ENCODE results near the gene VIPR2. TPM values are rescaled to one million over a fixed set of nuclear protein-coding genes. Genes with fewer than 3 reads are reported as not detected.
"Not testable (repeated sequence)": the region's sequence is repeated elsewhere in the genome, so short reads cannot be mapped to it uniquely, and the experiment has no call there.

The VIPR2 gene
- total and polyA plus RNA-seq, 2 experiments from 2014 or later, result 1.3 to 2.7 TPM

- H3K27ac Mint-ChIP-seq, result no peak overlapping the region
- TF ChIP-seq CREB1 (CRISPR knock-in tag; IDR thresholded peaks at IDR 0.05; ENCODE audit: low read depth) (no peak), POLR2AphosphoS5 (IDR thresholded peaks at IDR 0.05; ENCODE audit: low read depth) (no peak), EZH2phosphoT487 (IDR thresholded peaks at IDR 0.05; ENCODE audit: unreplicated experiment) (no peak), JUNB (IDR thresholded peaks at IDR 0.05; ENCODE audit: unreplicated experiment) (no peak), NANOG (IDR thresholded peaks at IDR 0.05; ENCODE audit: borderline replicate concordance) (no peak), REST (IDR thresholded peaks at IDR 0.05; ENCODE audit: unreplicated experiment) (no peak), STAT1 (IDR thresholded peaks at IDR 0.05; ENCODE audit: unreplicated experiment) (no peak)
- TF ChIP-seq, protein P1, sequence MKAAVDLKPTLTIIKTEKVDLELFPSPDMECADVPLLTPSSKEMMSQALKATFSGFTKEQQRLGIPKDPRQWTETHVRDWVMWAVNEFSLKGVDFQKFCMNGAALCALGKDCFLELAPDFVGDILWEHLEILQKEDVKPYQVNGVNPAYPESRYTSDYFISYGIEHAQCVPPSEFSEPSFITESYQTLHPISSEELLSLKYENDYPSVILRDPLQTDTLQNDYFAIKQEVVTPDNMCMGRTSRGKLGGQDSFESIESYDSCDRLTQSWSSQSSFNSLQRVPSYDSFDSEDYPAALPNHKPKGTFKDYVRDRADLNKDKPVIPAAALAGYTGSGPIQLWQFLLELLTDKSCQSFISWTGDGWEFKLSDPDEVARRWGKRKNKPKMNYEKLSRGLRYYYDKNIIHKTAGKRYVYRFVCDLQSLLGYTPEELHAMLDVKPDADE (IDR thresholded peaks at IDR 0.05), result no peak
Measured at GRCh38 chr7:159166530-159166929, 21.9 kb upstream of the VIPR2 start.

GRCh38 chr7:159165352-159165751 is 20.7 kb upstream of the VIPR2 start:
- Histone ChIP-seq H4K20me1 (replicated peaks; ENCODE audit: insufficient read depth) (no peaks in the 10 kb centered on the region), H3K27ac (ENCODE audit: low read depth) (no peak overlapping the region), H2AFZ (no peak overlapping the region), H3K9me2 (ENCODE audit: insufficient read depth) (no peaks in the 10 kb centered on the region), H3K79me2 (replicated peaks; ENCODE audit: insufficient read depth) (no peaks in the 10 kb centered on the region), H3K4me3 (no peak overlapping the region), H3K4me1 (ENCODE audit: insufficient read depth) (no peaks in the 10 kb centered on the region), H3K36me3 (ENCODE audit: insufficient read depth) (no peaks in the 10 kb centered on the region), H3K27me3 (ENCODE audit: insufficient read depth) (no peaks in the 10 kb centered on the region), H3K4me2 (no peak overlapping the region), H3F3A (replicated peaks; ENCODE audit: low read depth) (no peaks in the 10 kb centered on the region)
- Mint-ChIP-seq H3K4me1 (no peaks in the 10 kb centered on the region), H3K36me3 (ENCODE audit: low read depth) (peaks cover 16% of the 10 kb centered on the region; the same call in 1 of the 3 replicates), H3K27ac (no peak overlapping the region), H3K4me3 (no peak overlapping the region), H3K27me3 (ENCODE audit: insufficient read depth, low read depth, poor library complexity) (no peaks in the 10 kb centered on the region), H3K9me3 (peaks cover 22% of the 10 kb centered on the region)
- ATAC-seq, result no peak
- no peak for DNase-seq (ENCODE audit: low spot score)
- TF ChIP-seq CREB1 (CRISPR knock-in tag; IDR thresholded peaks at IDR 0.05; ENCODE audit: low read depth) (no peak), ZNF114 (CRISPR knock-in tag; IDR thresholded peaks at IDR 0.05) (no peak)

More at GRCh38 chr7:159166530-159166929, 21.9 kb upstream of the VIPR2 start:
- peaks cover 28% of the 10 kb centered on the region for H3K9me3 Mint-ChIP-seq
- Histone ChIP-seq H3K79me2 (replicated peaks; ENCODE audit: insufficient read depth) (no peaks in the 10 kb centered on the region), H3K4me2 (no peak overlapping the region), H4K20me1 (replicated peaks; ENCODE audit: insufficient read depth) (no peaks in the 10 kb centered on the region), H3K4me1 (ENCODE audit: insufficient read depth) (no peaks in the 10 kb centered on the region), H3K36me3 (ENCODE audit: insufficient read depth) (no peaks in the 10 kb centered on the region), H3K4me3 (no peak overlapping the region), H3K27me3 (ENCODE audit: insufficient read depth) (no peaks in the 10 kb centered on the region), H3K9me2 (ENCODE audit: insufficient read depth) (no peaks in the 10 kb centered on the region), H3F3A (replicated peaks; ENCODE audit: low read depth) (no peaks in the 10 kb centered on the region), H3K27ac (ENCODE audit: low read depth) (no peak overlapping the region), H2AFZ (no peak overlapping the region)
- no peaks in the 10 kb centered on the region for H3K27me3 Mint-ChIP-seq (ENCODE audit: insufficient read depth, low read depth, poor library complexity)
- no peaks in the 10 kb centered on the region for H3K4me1 Mint-ChIP-seq
- H3K4me3 Mint-ChIP-seq, result no peak overlapping the region
- DNase-seq (ENCODE audit: low spot score) (no peak), ATAC-seq (no peak)
- H3K36me3 Mint-ChIP-seq (ENCODE audit: low read depth), result peaks cover 19% of the 10 kb centered on the region; the same call in 2 of the 3 replicates

GRCh38 chr7:159163703-159164301 is 19.1 kb upstream of the VIPR2 start:
- H3K79me2 ChIP-seq (replicated peaks; ENCODE audit: insufficient read depth); H3K27ac Mint-ChIP-seq; H4K20me1 ChIP-seq (replicated peaks; ENCODE audit: insufficient read depth); H3K27me3 Mint-ChIP-seq (ENCODE audit: insufficient read depth, low read depth, poor library complexity); H3K27me3 ChIP-seq (ENCODE audit: insufficient read depth); H3K4me3 Mint-ChIP-seq; H3K27ac ChIP-seq (ENCODE audit: low read depth); H3K4me1 Mint-ChIP-seq; H3K4me3 ChIP-seq; H3K36me3 Mint-ChIP-seq (ENCODE audit: low read depth); H2AFZ ChIP-seq; H3K4me1 ChIP-seq (ENCODE audit: insufficient read depth); DNase-seq (ENCODE audit: low spot score); H3F3A ChIP-seq (replicated peaks; ENCODE audit: low read depth); H3K9me2 ChIP-seq (ENCODE audit: insufficient read depth); ATAC-seq; H3K4me2 ChIP-seq; H3K36me3 ChIP-seq (ENCODE audit: insufficient read depth): not testable (repeated sequence)
- H3K9me3 Mint-ChIP-seq, result peaks cover 26% of the 10 kb centered on the region

DNA sequence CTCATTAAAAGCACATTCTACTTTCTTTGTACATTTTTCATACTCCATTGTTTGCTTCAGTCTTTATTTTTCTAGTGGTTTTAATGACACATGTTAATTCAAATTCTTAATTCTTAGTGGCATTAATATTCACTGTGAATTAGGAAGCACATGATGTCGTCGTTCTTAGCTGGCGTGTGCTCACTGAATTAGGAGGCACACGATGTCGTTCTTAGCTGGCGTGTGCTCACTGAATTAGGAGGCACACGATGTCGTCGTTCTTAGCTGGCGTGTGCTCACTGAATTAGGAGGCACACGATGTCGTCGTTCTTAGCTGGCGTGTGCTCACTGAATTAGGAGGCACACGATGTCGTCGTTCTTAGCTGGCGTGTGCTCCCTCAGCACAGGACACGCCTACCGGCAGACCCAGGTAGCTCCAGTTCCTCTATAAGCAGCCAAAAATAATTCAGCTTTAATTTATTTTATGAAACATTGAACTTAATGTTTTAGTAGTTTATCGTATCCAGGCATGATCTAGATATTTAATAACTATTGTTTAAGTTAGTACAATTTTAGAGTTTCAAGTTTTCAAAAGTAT is 17.5 kb upstream of the VIPR2 start:
- not testable (repeated sequence) for H3K4me3 ChIP-seq; H3K79me2 ChIP-seq (replicated peaks; ENCODE audit: insufficient read depth); H3K27me3 ChIP-seq (ENCODE audit: insufficient read depth); H3K4me1 ChIP-seq (ENCODE audit: insufficient read depth); H3K4me1 Mint-ChIP-seq; H3K36me3 Mint-ChIP-seq (ENCODE audit: low read depth); H2AFZ ChIP-seq; H3K27me3 Mint-ChIP-seq (ENCODE audit: insufficient read depth, low read depth, poor library complexity); ATAC-seq; H3F3A ChIP-seq (replicated peaks; ENCODE audit: low read depth); H4K20me1 ChIP-seq (replicated peaks; ENCODE audit: insufficient read depth); DNase-seq (ENCODE audit: low spot score); H3K9me2 ChIP-seq (ENCODE audit: insufficient read depth); H3K36me3 ChIP-seq (ENCODE audit: insufficient read depth); H3K27ac Mint-ChIP-seq; H3K4me3 Mint-ChIP-seq; H3K4me2 ChIP-seq; H3K27ac ChIP-seq (ENCODE audit: low read depth)
- peaks cover 36% of the 10 kb centered on the region for H3K9me3 Mint-ChIP-seq

All from GM23338 (cell line).